Measurements from ENCODE around the gene PPP5C.
A peak's percentile ranks its signal among the peaks of the same experiment; 100 is the strongest.

PPP5C gene

DNA sequence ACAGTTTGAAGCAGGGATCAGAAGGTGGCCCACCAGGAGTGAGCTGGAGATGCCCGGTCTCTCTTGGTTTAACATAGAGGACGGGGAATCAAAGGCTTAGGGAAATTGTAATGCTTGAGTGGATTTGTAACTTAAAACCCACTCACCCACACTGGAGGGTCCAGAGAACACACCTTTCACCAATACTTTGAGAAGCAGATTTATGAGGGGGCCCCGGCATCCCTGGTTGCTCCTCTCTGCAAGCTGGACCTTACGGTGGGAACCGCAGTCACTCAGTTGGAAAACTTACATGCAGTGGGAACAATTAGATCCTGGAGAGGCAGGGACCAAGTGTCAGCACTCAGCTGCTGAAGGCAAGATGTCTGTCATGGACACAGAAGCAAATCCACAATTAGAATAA, 20.5 kb downstream of the PPP5C start:
- no peak for TF ChIP-seq TAF1 (IDR thresholded peaks at IDR 0.05; ENCODE audit: low read depth)
- TF ChIP-seq ZBTB7A (IDR thresholded peaks at IDR 0.05; ENCODE audit: low read depth): no peak
- no peak for TF ChIP-seq TEAD4 (IDR thresholded peaks at IDR 0.05)
- TF ChIP-seq TCF12 (IDR thresholded peaks at IDR 0.05; ENCODE audit: low read depth): no peak
- no peak for TF ChIP-seq EP300 (IDR thresholded peaks at IDR 0.05; ENCODE audit: borderline replicate concordance)
- no peak for TF ChIP-seq RAD21 (IDR thresholded peaks at IDR 0.05; ENCODE audit: low read depth)
- no peak for TF ChIP-seq CREB1 (IDR thresholded peaks at IDR 0.05; ENCODE audit: low read depth)
- TF ChIP-seq, protein P1, sequence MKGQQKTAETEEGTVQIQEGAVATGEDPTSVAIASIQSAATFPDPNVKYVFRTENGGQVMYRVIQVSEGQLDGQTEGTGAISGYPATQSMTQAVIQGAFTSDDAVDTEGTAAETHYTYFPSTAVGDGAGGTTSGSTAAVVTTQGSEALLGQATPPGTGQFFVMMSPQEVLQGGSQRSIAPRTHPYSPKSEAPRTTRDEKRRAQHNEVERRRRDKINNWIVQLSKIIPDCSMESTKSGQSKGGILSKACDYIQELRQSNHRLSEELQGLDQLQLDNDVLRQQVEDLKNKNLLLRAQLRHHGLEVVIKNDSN (IDR thresholded peaks at IDR 0.05): no peak

DNA sequence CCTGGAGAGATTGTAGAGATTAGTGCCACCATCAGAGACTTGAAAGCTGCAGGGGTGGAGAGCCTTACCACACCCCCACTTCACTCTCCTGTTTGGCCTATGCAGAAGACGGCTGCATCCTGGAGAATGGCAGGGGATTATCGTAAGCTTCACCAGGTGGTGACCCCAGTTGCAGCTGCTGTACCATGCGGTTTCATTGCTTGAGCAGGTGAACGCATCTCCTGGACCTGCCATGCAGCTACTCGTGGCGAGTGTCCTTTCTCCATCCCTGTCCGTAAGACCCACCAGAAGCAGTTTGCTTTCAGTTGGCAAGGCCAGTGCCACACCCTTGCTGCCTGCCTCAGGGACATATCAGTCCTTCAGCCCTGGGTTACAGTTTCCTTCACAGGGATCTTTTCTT, 21.2 kb downstream of the PPP5C start:
- no peak for TF ChIP-seq NFIC (IDR thresholded peaks at IDR 0.05)
- TF ChIP-seq, protein P2, sequence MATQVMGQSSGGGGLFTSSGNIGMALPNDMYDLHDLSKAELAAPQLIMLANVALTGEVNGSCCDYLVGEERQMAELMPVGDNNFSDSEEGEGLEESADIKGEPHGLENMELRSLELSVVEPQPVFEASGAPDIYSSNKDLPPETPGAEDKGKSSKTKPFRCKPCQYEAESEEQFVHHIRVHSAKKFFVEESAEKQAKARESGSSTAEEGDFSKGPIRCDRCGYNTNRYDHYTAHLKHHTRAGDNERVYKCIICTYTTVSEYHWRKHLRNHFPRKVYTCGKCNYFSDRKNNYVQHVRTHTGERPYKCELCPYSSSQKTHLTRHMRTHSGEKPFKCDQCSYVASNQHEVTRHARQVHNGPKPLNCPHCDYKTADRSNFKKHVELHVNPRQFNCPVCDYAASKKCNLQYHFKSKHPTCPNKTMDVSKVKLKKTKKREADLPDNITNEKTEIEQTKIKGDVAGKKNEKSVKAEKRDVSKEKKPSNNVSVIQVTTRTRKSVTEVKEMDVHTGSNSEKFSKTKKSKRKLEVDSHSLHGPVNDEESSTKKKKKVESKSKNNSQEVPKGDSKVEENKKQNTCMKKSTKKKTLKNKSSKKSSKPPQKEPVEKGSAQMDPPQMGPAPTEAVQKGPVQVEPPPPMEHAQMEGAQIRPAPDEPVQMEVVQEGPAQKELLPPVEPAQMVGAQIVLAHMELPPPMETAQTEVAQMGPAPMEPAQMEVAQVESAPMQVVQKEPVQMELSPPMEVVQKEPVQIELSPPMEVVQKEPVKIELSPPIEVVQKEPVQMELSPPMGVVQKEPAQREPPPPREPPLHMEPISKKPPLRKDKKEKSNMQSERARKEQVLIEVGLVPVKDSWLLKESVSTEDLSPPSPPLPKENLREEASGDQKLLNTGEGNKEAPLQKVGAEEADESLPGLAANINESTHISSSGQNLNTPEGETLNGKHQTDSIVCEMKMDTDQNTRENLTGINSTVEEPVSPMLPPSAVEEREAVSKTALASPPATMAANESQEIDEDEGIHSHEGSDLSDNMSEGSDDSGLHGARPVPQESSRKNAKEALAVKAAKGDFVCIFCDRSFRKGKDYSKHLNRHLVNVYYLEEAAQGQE (IDR thresholded peaks at IDR 0.05; ENCODE audit: low read depth): no peak
- TF ChIP-seq ZBTB7A (IDR thresholded peaks at IDR 0.05; ENCODE audit: low read depth): no peak
- TF ChIP-seq, protein P1 (IDR thresholded peaks at IDR 0.05): no peak
- no peak for TF ChIP-seq TCF12 (IDR thresholded peaks at IDR 0.05; ENCODE audit: low read depth)
- no peak for TF ChIP-seq YY1 (IDR thresholded peaks at IDR 0.05; ENCODE audit: low read depth)
- no peak for TF ChIP-seq CREB1 (IDR thresholded peaks at IDR 0.05; ENCODE audit: low read depth)
- TF ChIP-seq EP300 (IDR thresholded peaks at IDR 0.05; ENCODE audit: borderline replicate concordance): no peak
- no peak for TF ChIP-seq EGR1 (IDR thresholded peaks at IDR 0.05)
- TF ChIP-seq, protein P3, sequence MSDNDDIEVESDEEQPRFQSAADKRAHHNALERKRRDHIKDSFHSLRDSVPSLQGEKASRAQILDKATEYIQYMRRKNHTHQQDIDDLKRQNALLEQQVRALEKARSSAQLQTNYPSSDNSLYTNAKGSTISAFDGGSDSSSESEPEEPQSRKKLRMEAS (IDR thresholded peaks at IDR 0.05): no peak
- no peak for TF ChIP-seq RAD21 (IDR thresholded peaks at IDR 0.05; ENCODE audit: low read depth)
- no peak for TF ChIP-seq TAF1 (IDR thresholded peaks at IDR 0.05; ENCODE audit: low read depth)
- TF ChIP-seq FOXM1 (IDR thresholded peaks at IDR 0.05; ENCODE audit: borderline replicate concordance, low read depth): no peak
- no peak for TF ChIP-seq TEAD4 (IDR thresholded peaks at IDR 0.05)
- no peak for TF ChIP-seq CEBPB (IDR thresholded peaks at IDR 0.05)

DNA sequence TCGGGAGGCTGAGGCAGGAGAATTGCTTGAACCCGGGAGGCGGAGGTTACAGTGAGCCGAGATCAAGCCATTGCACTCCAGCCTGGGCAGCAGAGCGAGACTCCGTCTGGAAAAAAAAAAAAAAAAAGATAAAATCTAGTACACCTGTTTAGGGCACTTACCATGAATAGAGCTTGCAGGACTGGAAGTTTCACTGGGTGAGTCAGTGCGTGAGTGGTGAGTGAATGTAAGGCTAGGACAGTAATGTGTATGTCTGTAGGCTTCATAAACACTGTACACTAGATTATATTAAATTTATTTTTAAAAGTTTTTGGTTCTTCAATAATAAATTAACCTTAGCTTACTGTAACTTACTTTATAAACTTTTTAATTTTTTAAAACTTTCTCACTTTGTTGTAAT, 22.9 kb downstream of the PPP5C start:
- TF ChIP-seq YY1 (IDR thresholded peaks at IDR 0.05; ENCODE audit: low read depth): no peak
- TF ChIP-seq CEBPB (IDR thresholded peaks at IDR 0.05): no peak
- peak; percentile 38; the same call in 1 of the 2 replicates for TF ChIP-seq TCF12 (IDR thresholded peaks at IDR 0.05; ENCODE audit: low read depth)
- TF ChIP-seq ZBTB7A (IDR thresholded peaks at IDR 0.05; ENCODE audit: low read depth): no peak

DNA sequence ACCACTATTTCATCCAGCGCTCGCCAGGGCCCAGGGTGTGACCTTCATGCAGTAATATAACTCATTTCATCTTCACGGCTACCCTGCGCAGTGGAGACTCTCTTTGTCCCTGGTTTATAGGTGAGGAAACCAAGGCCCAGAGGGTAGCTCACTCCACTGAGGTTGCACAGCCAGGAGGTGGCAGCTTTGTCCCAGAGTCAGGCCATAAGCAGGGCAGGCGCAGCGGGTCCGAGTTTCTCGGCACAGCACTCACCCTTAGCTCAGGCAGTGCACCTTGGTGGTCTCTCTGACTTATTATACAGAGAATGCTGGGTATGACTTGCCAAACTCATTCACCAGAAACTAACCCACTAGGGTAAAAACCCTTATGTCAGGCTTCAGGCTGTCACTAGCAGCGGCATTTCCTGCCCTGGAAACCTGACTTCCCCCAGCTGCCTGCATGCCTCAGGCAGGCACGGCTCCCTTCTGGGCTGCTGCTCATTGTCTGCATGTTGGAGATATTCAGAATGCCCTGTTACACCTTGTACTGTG, 24.5 kb downstream of the PPP5C start:
- TF ChIP-seq RAD21 (IDR thresholded peaks at IDR 0.05; ENCODE audit: low read depth) (peak; percentile 27; the same call in 1 of the 2 replicates), NFIC (IDR thresholded peaks at IDR 0.05) (no peak), CEBPB (IDR thresholded peaks at IDR 0.05) (no peak)

DNA sequence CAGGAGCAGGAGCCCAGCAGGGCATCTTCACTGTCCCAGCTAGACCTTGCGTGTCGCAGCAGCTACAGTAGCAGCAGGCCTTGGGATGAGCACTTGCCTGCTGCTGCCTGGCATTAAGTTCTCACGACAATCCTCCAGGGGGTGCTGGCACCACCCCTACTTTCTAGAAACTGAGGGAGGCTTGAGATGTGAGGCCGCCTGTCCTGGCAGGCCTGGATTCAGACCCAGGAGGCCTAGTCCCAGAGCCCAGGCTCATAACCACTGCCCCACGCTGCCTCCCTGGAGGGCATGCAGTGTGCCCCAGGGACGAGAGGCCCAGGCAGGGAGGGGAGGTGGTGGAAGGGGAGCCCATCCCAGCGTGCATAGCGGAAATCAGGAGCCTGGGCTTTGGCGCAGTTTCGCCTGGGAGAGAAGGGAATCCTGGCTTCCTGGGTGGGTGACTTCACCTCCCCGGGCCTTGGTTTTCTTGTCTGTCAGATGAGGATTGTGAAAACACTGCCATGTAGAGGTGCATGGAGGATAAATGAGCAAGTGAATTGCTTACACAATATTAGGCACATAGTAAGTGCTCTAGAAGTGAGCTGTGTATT, 26.1 kb downstream of the PPP5C start:
- TF ChIP-seq TEAD4 (IDR thresholded peaks at IDR 0.05): no peak
- peak; percentile 20; the same call in 1 of the 2 replicates for TF ChIP-seq RAD21 (IDR thresholded peaks at IDR 0.05; ENCODE audit: low read depth)
- TF ChIP-seq, protein P3 (IDR thresholded peaks at IDR 0.05): no peak
- no peak for TF ChIP-seq TAF1 (IDR thresholded peaks at IDR 0.05; ENCODE audit: low read depth)
- TF ChIP-seq NFIC (IDR thresholded peaks at IDR 0.05): no peak

DNA sequence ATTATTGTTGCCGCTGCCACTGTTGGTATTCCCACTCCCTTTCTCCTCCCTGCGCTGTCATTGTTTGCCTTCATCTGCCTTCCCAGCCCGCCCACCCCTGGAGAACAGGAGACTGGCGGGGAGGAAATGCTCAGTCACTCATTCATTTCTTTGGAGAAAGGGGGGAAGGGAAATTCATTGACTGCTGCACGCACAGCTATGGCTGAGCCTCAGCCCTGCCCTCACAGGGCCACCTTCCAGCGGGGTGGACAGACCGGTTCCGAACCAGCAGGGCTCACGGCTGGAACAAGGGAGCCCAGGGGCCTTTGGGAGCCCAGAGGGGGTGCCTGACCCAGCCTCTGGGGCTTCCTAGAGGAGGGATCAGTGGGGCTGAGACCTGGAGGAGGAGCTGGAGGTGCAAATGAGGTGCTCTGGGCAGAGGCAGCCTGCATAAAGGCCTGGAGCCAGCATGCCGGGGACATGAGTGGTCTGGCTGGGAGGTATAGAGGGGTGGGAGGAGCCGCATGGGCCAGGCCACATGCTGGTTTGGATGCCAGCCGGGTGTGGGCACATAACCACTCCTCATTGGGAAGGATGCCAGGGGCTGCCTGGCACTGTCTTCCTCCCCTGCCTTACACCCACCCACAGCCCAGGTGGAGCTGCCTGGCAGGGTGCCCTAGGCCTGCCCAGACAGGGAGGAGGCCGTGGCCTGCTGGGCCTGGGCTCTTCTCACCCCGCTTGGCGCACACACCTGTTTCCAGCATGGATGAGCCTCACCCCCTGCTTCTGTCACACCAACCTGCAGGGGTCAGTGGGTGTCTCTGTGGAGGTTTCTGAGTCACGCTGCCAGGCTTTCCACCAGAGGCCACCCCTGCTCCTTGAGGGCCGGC, 26.8 kb downstream of the PPP5C start:
- TF ChIP-seq YY1 (IDR thresholded peaks at IDR 0.05; ENCODE audit: low read depth) (peak; percentile 75), EGR1 (IDR thresholded peaks at IDR 0.05) (peak; percentile 91), CEBPB (IDR thresholded peaks at IDR 0.05) (peak; percentile 56; the same call in 1 of the 2 replicates), TAF1 (IDR thresholded peaks at IDR 0.05; ENCODE audit: low read depth) (peak; percentile 47), FOXM1 (IDR thresholded peaks at IDR 0.05; ENCODE audit: borderline replicate concordance, low read depth) (peak; percentile 49), TEAD4 (IDR thresholded peaks at IDR 0.05) (peak; percentile 84), CREB1 (IDR thresholded peaks at IDR 0.05; ENCODE audit: low read depth) (no peak), TCF12 (IDR thresholded peaks at IDR 0.05; ENCODE audit: low read depth) (peak; percentile 98), EP300 (IDR thresholded peaks at IDR 0.05; ENCODE audit: borderline replicate concordance) (peak; percentile 80), ZBTB7A (IDR thresholded peaks at IDR 0.05; ENCODE audit: low read depth) (peak; percentile 45; the same call in 1 of the 2 replicates), NFIC (IDR thresholded peaks at IDR 0.05) (peak; percentile 97), RAD21 (IDR thresholded peaks at IDR 0.05; ENCODE audit: low read depth) (peak; percentile 38; the same call in 1 of the 2 replicates)
- TF ChIP-seq, protein P3 (IDR thresholded peaks at IDR 0.05): peak; percentile 92
- TF ChIP-seq, protein P1 (IDR thresholded peaks at IDR 0.05): peak; percentile 39
- TF ChIP-seq, protein P2 (IDR thresholded peaks at IDR 0.05; ENCODE audit: low read depth): no peak; the same call in 1 of the 2 replicates
